Fibroblast of skin of scalp (primary cell): ENCODE measurements around the gene NOP56.
"Not testable (repeated sequence)": the region's sequence is repeated elsewhere in the genome, so short reads cannot be mapped to it uniquely, and the experiment has no call there.

Experiments
- DNase-seq: peaks from one replicate; pipeline ENCODE4 v3.0.0-alpha.2; 2013

Gene NOP56

DNA sequence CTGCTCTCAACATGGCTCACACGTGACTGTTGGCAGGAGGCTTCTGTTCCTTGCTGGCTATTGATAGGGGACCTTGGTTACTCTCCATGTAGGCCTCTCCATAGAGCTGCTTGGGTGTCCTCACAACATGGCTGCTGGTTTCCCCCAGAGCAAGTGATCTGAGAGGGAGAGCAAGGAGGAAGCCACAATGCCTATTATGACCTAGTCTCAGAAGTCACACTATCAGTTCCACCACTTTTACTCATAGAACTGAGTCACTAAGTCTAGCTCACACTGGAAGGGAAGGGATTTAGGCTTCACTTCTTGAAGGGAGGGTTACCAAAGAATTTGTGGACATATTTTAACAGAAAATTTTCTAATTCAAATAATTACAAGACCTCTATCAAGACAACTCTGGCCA is 8.7 kb upstream of the NOP56 start:
- no peak for DNase-seq

DNA sequence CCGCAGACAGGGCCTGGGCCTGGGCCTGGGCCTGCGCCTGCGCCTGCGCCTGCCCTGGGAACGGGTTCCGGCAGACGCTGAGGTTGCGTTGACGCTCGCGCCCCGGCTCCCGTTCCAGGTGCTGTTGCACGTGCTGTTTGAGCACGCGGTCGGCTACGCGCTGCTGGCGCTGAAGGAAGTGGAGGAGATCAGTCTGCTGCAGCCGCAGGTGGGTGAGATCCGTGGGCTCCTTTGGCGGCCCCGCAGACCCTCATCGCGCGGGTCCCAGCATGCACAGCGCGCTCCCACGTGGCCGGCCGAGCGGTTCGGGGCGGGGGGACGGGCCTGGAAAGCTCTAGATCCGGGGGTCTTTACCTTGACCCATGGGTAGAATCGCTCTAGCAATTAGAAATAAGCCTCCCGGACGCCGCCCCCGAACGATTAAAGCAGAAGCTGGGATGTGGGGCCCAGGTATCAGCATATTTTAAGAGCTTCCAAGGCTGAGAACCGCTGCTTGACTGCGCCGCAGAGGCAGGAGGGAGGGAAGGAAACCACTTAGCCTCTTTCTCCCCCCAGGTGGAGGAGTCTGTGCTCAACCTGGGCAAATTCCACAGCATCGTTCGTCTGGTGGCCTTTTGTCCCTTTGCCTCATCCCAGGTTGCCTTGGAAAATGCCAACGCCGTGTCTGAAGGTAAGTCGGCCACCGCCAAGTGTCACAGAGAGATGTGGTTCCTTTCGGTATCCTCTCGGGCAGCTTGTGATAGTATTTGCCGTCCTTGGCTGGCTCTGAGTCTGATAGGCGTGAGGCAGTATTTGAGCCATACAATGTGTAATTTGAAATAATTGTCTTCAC is 508 bp downstream of the NOP56 start:
- peak; percentile 24 for DNase-seq

DNA sequence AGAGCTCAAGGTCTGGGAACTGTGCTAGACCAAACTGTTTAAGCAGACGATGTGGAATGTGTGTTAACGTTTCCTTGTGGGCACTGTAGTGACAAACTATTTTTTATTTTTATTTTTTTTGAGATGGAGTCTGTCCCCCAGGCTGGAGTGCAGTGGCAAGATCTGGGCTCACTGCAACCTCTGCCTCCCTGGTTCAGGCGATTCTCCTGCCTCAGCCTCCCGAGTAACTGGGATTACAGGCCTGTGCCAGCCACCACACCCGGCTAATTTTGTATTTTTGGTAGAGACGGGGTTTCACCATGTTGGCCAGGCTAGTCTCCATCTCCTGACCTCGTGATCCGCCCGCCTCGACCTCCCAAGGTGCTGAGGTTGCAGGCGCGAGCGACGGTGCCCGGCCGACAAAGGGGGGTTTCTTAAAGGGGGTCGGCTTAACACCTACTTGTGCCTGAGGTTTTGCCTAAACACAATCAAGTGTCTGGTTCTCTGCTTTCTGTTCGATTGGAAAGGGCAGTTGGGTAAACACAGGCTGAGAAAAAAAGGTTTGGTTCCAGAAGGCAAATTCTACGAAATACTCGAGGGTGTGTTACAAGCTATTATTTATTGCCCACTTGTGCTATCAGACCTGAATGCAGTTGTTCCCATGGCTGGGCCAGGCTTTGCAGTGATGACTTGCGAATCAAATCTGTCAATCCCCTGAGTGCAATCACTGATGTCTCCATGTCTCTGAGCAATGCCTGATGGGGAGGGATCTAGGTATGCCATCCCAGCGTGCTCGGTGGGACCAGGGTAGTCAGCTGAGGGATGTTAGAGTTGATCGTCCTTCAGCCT is 1.3 kb downstream of the NOP56 start:
- no peak for DNase-seq

DNA sequence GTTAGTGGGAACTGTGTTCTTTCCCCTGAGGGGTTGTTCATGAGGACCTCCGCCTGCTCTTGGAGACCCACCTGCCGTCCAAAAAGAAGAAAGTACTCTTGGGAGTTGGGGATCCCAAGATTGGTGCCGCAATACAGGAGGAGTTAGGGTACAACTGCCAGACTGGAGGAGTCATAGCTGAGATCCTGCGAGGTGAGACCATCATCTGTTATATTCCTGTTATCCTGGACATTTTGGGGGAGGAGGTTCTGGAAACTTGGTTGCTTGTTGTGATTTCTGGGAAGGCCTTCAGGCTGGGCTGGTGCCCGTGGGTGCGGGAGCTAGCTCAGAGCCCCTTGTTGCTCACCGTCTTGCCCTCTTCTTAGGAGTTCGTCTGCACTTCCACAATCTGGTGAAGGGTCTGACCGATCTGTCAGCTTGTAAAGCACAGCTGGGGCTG is 2.0 kb downstream of the NOP56 start:
- no peak for DNase-seq

DNA sequence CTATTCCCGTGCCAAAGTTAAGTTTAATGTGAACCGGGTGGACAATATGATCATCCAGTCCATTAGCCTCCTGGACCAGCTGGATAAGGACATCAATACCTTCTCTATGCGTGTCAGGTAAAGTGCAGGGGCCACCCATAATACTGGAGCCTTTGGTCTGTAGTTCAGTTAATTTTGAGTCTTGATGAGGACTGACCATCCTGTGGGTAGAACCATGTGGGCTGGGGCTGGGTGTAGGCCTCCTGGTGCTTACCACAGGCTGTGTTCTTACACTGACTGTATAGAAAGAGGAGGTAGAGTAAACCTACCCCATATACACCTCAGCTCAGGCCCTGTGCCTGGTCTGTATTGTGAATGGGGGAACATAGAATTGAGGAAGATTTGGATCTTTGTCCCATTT is 2.4 kb downstream of the NOP56 start:
- no peak for DNase-seq

DNA sequence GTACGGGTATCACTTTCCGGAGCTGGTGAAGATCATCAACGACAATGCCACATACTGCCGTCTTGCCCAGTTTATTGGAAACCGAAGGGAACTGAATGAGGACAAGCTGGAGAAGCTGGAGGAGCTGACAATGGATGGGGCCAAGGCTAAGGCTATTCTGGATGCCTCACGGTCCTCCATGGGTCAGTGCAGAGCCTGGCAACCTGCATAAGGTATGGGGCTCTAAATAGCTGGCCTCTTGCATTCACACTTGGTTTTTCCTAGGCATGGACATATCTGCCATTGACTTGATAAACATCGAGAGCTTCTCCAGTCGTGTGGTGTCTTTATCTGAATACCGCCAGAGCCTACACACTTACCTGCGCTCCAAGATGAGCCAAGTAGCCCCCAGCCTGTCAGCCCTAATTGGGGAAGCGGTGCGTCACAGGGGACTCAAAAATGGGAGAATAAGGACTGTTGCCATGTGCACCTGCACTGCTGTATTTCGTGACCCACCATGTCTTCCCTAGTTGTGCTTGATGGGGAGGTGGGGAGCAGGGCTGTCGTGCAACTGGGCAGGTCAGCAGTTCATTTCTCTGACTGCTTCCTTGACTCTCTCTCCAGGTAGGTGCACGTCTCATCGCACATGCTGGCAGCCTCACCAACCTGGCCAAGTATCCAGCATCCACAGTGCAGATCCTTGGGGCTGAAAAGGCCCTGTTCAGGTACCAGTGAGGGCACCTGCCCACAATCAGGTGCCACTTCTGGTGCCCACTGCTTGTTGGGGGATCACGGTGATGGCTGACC is 3.1 kb downstream of the NOP56 start:
- DNase-seq: no peak

DNA sequence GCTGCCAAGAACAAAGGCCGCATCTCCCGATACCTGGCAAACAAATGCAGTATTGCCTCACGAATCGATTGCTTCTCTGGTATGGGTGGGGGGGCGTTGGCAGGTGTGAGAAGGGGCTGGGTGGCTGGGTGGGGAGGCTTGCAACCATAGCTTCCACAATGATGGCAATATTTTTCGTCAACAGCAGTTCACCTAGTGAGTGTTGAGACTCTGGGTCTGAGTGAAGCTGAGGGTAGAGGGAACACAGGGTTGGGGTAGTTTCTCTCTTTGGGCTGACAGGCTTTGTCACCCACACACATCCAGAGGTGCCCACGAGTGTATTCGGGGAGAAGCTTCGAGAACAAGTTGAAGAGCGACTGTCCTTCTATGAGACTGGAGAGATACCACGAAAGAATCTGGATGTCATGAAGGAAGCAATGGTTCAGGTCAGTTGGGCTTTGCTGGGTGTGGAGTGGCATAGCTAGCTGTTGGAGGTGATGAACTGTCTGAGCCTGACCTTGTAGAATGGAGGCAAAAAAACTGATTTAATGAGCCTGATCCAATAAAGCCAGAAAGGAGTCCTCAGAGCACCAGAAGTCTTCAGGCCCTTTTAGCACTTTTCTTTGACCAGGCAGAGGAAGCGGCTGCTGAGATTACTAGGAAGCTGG is 4.2 kb downstream of the NOP56 start:
- DNase-seq: no peak

DNA sequence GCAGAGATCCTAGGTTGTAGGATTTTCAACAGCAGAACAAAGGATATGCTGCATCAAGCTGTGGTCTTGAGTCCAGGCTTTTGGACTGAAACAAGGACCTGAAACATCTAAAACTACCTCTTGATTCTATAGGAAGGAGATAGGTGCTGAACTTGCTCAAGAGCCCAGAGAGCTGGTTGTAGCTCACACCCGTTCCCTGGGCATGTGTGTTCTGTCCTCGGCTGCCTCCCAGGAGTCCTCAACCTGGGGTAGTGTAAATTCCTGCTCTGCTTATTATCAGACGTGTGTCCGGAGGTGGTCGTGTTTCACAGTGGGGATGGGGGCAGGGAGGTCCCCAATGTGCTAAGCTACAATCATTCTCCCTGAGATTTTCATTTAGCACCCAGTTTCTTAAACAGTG is 4.8 kb downstream of the NOP56 start:
- DNase-seq: no peak

DNA sequence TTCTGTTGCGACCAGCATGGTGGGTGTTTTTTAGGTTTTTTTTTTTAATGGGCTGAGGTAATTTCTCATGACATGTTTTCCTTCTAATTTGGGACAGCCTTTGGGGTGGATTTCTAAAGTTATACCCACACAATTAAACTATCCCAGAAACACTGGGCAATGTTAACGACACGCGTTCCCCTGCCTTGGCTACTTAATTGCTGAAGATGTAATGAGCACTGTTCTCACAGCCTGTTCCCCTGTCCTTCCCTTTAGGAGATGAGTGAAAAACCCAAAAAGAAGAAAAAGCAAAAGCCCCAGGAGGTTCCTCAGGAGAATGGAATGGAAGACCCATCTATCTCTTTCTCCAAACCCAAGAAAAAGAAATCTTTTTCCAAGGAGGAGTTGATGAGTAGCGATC is 5.2 kb downstream of the NOP56 start:
- DNase-seq: no peak

DNA sequence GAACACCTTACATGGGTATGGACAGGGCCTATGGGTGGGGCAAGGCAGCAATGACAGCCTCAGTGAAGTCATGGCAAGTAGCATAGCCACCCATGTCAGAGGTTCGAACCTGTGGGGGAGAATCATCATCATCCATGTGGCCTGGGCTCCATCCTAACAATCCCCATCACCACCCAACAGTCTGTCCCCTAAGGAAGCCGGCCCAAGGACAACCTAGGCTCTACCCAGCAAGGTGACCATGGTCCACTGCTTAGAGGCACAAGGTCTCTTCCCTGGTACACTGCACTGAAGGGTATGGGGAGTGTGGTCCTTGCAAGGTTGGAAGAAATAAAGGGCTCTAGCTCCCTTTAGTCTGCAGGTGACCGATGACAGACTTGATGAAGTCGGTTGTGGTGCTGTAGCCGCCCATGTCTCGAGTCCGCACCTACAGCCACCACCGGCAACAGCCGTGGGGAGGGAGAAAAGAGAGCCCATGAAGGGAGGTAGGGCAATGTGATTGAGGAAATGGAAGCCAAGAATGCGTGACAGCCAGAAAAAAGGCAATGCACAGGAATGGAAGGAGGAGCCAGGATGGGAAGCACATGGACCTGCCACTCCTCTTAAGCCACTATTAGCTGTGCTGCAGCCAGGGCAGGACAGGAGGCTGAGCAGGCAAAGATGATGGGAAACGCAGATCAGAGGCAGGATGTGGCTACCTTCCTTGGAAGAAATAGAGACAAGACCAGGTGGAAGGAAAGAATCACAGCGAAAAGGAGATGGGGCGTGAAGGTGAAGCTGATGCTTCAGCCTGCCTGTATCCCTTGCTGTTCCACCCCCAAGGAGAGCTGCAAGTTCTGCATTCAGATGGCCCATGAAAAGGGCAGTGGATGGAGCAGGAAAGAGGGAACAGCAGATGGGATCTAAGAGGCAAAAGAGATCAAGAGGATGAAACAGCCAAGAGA is 6.3 kb downstream of the NOP56 start:
- no peak for DNase-seq

DNA sequence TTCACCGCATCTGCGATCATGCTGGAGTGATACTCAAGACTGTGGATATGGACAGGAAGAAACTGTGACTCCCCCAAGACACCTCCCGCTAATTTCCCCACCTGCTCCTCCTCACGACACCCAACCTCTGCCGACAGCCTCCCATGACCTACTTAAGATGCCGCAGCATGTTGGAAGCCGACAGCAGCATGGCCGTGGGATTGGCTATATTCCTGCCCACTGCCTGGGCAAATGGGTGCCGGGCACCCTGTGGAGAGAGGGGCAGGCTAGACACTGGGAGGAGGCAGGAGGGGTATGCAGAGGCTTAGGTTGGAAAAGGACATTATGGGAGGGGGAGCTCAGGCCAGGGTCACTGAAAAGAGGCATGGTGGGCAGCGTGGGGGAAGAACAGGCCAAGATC is 7.1 kb downstream of the NOP56 start:
- no peak for DNase-seq

DNA sequence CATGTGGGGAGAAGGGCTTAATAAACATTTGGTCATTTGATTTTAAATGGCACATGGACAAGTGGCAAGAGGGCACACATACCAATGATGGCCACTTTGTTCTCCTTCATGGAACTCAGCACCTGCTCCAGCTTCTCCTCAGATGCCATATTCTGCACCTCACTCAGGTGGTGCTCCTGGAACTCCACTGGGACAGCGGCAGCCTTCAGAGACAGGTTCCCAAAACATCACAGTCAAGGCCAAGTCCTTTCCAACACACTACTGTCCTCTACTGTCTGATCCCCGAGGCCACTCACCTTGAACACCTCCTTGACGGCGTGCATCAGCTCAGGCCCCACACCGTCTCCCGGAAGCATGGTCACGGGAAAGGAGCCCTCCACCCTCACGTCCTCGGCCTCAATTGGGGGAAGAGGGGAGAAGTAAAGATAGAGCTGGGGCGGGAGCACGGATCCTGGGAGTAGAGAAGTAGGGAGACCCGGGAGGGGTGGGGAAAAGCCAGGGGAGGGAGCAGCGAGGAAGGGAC is 11.0 kb downstream of the NOP56 start:
- DNase-seq: no peak

DNA sequence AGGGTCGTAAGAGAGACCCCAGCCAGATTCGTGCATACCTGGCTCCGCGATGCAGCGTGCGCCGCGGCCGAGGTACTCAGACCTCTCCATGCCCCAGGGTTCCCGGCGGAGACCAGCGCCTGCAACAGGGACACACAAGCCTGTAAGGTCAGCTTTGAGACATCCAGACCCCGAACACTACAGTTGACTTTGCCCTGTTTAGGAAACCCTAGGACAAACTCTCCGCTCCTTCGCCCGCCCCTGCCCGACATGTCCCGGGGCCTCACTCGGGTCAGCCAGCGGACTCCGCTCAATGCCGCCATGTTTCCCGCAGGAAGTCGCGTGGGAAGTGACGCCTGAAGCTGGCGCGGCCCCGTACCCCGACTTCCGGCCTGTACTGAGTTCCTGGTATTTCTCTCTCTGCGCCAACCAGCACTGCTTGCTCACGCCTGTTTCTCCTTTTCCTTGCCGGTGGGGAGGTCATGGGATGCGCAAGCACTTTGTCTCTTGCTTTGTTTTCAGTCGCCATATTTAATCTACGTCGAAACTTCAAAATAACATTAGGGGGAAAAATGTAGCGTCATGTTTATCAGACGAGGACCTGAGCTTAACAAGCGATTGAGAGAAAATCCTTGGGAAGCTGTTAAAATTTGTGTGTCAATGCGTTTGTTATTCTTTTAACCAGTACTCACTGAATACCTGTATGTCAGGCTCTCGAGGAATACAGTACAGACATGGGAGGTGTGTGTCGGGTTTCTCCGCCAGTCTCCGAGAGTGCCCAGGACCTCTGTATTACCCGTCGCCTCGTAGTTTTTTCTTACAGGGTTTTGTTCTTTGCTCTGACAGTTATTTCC is 11.7 kb downstream of the NOP56 start, which contains the start of gene IDH3B:
Gene IDH3B, minus strand, starts transcription at position 330 of the 833 bp plus-strand sequence. Its CDS starts 28 bp downstream, at position 302.
- peak; percentile 93 for DNase-seq

DNA sequence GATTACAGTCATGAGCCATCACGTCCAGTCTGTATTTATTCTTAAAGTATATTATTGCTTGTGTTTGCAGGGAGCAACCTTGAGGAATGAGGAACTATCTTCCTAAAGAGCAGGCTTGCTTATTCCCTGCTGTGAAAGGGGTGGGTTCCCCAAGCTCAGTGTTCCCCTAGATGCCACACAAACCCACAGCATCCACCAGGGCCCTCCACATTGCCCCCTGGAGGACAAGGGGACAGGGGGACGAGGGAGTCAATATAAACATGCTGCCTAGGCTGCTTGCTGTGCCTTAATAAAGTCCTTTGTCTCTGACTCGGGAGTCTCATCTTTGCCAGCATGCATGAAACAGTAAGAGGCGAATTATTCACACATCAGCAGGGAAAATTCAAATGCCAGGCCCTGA is 19.5 kb downstream of the NOP56 start:
- DNase-seq: no peak

DNA sequence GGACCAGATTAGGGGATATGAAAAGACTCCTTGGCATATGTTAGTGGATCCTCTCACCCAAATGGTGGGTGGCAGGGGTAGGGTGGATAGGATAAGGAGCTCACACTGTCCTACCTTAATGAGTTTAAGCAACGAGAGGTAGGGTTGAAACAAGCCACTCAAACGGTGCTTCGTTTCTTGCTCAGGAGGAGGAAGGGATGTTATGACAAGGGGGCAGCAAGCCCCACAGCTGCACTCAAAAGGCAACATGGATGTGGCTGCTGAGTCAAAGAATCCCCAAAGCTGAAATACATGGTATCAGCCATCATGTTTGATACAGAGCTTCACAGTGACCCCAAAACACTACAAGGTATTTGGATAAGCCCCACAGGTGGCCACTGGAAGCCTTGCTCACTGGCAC is 20.0 kb downstream of the NOP56 start:
- DNase-seq: no peak

DNA sequence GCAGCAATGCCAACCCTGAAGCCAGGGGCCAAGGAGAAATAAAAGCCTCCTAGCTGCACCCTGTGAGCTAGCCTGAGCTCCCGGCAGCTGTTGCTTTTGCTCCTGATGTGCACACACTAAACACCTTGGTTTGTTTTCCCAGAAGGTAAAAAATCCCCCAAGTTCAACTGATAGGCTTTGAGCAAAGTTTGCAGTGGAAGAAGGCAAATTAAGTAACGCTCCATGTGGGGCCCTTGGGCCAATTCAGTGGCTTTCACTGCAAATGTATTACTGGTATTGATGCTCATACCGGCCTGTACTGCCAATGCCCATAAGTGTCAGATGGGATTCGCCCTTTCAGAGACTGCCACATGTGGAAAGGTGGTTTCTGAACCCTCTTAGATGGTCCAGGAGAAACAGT is 21.0 kb downstream of the NOP56 start:
- no peak for DNase-seq

DNA sequence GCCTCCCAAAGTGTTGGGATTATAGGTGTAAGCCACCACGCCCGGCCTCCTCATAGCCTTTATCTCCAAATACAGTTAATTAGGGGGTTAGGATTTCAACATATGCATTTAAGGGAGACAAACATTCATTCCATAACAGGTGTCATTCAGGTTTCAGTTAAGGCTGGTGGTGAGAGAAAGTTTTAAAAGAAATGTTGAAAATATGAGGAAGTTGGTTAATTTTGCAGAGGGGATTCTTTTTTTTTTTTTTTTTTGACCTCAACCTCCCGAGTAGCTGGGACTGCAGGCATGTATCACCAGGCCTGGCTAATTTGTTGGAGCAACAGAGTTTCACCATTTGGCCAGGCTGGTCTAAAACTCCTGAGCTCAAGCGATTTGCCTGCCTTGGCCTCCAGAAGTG is 27.6 kb downstream of the NOP56 start:
- no peak for DNase-seq

DNA sequence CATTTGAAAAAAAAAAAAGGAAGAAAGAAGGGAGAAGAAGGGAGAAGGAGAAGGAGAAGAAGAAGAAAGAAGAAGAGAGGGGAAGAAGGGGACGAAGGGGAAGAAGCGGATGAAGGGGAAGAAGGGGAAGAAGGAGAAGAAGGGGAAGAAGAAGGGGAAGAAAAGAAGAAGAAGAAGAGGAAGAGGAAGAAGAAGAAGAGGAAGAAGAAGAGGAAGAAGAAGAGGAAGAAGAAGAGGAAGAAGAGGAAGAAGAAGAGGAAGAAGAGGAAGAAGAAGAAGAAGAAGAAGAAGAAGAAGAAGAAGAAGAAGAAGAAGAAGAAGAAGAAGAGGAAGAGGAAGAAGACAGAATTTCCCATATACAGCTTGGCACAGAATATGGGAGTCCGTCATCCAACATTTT is 29.6 kb downstream of the NOP56 start:
- DNase-seq: not testable (repeated sequence)

DNA sequence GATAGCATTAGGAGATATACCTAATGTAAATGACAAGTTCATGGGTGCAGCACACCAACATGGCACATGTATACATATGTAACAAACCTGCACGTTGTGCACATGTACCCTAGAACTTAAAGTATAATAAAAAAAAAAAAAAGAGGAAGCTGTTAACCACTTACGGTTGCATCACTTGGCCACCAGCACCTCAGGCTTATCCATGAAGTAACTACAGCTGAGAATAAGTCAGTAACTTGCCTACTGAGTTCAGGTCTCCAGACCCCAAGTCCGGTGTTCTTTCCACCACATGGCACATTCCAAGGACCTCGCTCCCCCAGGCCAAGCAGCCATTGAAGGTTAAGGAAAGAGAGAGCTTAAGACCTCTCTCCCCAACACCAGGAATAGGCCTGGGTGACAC is 32.4 kb downstream of the NOP56 start:
- not testable (repeated sequence) for DNase-seq

DNA sequence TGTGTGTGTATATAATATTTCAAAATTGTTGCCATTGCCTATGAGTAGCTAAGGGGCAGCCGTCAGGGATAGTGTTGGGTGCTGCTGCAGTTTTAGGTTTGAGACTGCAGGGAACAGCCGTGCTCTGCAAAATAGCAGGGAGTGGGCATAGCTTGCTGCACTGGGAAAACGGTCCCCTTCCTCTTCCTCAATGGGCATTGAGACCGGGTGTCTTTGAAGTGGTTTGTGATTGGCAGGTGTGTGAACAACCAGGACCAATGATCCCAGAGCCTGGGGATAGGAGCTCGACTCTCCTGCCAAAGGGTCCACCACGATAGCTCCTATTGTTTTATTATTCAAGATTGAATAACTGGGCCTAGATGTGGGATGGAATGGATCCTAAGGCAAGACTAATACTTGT is 35.1 kb downstream of the NOP56 start:
- no peak for DNase-seq
